Fibroblast of skin of abdomen (primary cell): ENCODE data around the gene CRACDL.

Source experiments
- DNase-seq: peaks from one replicate; pipeline ENCODE4 v3.0.0-alpha.2; 2013

CRACDL gene

GRCh38 chr2:98801921-98802321, 134.1 kb downstream of the CRACDL start:
- DNase-seq: no peak

DNA sequence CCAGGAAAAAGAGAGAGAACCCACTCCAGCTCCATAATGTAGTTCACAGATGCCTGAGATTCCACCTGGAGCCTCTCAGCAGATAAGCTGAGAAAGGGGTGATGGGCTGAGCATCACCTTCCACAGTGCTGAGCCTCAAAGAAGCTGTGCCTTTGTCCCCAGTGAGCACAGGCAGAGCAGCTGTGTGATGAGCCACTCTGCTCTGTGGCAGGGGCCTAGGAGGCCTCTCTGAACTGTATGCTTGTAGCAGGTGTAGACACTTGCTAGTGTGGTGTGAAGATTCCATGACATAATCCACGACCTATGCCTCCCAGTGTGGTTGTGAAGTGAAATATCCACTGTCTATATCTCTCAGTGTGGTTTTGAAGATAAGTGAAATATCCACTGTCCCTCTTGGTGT, 134.7 kb downstream of the CRACDL start:
- no peak for DNase-seq

DNA sequence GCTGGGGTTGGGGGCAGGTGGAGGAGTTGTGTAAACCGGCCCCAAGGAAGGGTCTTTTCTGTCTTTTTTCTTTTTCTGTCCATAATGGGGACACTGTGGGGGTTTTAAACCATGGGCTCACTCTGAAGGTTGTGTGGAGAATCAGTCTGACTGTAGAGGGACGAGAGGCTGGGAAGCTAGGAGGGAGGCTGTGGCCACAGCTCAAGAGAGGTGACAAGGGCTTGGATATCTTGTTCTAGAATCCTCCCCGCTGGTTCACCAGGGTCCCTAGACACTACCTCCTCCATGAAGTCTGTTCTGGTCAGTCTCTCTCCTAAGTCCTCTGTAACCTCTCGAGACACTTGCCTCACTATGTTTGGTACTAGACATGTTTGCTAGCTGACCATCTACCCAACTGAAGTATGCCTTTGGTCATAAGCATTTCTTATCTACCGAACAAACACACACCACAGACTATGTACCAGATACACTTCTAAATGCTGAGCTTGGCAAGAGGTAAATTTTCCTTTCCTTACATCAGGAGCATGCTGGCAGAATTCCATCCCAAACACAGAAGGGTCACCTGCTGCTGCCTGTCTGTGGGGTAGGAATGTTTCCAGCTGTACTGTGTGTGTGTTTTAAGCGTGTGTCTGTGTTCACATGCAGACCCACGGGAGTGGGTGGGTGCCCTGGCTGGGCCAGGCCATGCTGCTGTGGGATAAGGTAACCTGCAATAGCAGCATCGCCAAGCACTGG, 135.5 kb downstream of the CRACDL start:
- no peak for DNase-seq

DNA sequence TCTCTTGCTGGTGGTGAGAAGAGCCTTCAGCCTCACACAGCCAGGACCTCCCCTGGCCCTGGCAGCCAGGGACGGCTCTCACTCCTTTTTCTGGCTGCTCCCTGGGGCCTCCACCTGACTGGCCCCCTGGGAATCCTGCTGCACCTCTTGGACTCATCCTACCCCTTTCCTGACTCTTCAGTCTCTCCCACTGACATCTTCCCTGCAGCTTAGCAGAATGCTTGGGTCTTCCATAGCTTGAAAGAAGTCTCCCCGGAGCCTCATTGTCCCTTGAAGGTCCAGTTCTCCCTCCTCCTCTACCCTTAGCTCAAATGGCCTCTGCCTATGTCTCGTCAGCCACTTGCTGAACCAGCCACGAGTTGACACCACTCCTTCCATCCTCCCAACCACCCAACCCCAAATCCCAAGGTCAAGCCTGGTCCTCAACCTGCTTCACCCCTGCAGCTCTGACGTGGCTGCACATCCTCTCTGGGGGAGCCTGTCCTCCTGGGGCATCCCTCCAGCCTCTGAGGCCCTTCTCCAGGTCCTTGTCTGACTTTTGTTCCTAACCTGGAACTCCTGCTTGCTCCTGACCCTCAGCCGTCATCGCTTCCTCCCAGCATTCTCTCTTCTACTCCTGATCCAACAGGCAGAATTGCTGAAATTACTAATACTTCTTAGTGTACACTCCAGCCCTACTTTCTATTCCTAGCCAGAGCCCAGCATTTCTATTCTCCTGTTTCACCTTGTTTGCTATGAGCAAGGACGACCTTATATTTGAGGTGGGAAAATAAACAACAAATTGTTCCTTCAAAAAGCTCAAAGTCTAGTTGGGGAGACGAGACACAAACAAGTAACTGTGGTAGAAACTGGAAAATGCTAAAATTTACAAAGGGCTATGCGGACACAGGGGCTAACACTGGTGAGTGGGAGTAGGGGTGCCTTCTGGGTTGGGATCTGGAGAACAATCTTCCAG, 136.4 kb downstream of the CRACDL start:
- DNase-seq: no peak

- DNase-seq: no peak
Observed at GRCh38 chr2:98796775-98797544, 139.1 kb downstream of the CRACDL start.

GRCh38 chr2:98795891-98796676, 139.9 kb downstream of the CRACDL start:
- no peak for DNase-seq

GRCh38 chr2:98793897-98794830, 141.9 kb downstream of the CRACDL start:
- no peak for DNase-seq

GRCh38 chr2:98793275-98793674, 142.8 kb downstream of the CRACDL start:
- DNase-seq: peak; percentile 15

DNA sequence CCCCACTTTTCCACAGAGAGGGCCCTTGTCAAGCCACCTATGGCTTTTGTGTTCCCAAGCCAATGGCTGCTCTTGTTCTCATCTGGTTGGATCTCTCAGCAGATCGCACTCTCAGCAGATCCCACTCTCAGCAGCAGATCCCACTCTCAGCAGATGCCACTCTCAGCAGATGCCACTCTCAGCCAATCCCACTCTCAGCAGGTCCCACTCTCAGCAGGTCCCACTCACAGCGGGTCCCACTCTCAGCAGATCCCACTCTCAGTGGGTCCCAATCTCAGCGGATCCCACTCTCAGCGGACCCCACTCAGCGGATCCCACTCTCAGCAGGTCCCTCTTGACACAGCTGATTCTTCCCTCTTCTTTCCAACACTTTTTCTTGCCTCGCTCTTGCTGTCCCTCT, 145.8 kb downstream of the CRACDL start:
- no peak for DNase-seq

GRCh38 chr2:98787700-98788099, 148.3 kb downstream of the CRACDL start:
- no peak for DNase-seq

DNA sequence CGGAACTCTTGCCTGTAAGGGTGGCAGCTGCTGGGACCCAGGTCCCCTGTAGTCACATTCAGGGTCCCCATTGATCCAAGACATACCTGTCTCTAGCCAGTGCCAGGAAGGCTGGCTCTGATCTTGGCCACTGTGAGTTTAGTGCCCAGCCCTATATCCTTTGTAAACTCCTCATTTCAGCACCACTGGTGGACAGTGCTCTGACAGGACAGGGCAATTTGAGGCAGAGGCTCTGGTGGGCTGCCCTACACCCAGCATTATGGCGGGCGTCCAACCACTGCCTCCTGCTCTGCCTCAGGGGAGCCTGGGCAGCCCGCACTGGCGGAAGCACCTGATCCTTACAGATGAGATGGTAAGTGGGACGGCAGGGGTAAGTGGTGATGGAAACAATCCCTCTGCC, 149.8 kb downstream of the CRACDL start:
- DNase-seq: no peak

GRCh38 chr2:98782570-98782969, 153.5 kb downstream of the CRACDL start:
- DNase-seq: no peak

DNA sequence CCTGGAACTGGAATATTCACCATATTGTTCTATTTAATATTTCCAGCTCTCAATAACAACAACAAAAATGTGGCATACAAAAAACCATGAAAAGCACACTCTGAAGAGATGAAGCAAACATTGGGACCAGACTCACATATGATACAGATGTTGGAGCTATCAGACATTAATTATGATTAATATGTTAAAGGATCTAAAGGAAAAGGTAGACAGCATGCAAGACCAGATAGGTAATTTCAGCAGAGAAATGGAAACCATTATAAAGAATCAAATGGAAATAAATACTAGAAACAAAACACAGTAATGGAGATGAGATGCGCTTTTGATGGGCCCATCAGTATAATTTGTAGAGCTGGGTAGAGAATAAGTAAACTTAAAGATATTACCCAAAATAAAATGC, 154.2 kb downstream of the CRACDL start:
- no peak for DNase-seq

DNA sequence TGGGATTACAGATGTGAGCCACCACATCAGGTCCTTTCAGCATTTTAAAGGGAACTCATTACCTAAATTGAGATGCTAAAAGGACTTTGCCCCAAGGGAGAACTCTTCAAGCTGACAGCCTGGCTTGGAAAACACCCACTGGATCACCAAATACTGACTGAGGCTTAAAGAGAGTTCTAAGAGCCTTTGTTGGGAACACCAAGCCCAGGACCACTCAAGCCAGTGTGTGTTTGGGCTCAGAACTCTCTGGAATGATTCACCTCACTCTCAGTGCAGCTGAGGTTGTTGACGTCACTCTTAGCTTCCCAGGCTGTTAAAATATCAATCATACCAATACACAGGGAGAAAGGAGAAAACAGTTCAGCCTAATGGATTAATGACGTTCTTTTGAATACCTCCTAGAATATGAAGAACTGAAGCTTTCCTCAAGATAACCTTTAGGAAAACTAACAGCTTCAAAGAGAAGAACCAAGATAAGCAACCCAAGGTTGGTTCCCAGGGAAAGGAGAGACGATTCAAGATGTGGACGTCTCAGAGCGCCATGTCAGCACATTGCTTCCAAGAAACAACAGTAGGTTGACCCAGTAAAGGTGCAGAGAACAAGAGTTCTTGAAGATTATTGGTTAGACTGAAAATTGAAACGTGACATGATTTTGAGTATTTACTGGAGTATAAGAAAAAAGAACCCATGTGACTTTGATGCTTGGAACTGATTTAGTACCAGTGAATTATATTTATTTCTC, 157.1 kb downstream of the CRACDL start:
- no peak for DNase-seq

DNA sequence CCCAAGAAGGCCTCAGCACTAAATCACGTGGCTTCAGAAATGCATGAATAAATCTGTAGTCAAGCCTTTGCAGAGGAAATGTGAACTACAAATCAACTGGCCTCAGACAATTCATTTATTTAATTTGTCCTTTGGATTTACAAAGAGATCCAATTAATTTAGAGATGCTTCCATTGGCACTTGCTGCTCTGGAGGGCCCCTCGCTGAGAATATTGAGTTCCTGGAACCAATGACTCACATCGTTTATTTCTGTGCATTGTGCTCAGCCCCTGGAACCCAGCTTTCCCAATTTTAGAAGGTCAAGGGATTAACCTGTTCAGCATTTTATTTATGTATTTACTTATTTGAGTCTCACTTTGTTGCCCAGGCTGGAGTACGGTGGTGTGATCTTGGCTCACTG, 157.9 kb downstream of the CRACDL start:
- DNase-seq: no peak

GRCh38 chr2:98777710-98778109, 158.3 kb downstream of the CRACDL start:
- no peak for DNase-seq

DNA sequence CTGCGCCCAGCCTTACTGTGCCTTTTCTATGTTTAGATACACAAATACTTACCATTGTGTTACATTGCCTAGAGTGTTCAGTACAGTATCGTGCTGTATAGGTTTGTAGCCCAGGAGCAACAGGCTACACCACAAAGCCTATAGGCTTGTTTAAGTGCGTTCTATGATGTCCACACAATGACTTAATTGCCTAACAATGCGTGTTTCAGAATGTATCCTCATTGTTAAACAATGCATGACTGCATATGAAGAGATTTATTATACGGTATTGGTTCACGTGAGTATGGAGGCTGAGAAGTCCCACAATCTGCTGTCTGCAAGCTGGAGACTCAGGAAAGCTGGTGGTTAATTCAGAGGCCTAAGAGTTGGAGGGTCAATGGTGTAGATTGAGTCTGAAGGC, 158.9 kb downstream of the CRACDL start:
- no peak for DNase-seq

GRCh38 chr2:98776136-98776535, 159.9 kb downstream of the CRACDL start:
- DNase-seq: no peak

GRCh38 chr2:98775146-98775986, 160.7 kb downstream of the CRACDL start:
- no peak for DNase-seq
